Heart left ventricle (tissue), 16 donors: ENCODE data around the gene SUMO3. TPM values are rescaled to one million over a fixed set of nuclear protein-coding genes. Genes with fewer than 3 reads are reported as not detected.
A peak's percentile ranks its signal among the peaks of the same experiment; 100 is the strongest.

Experiments
- ATAC-seq, 4 donors: fragments of 200-7000 bp; cut with Tn5 transposase; one replicate each; pipeline ENCODE4 v1.9.1; 2020 to 2022; ENCODE audit warnings: moderate library complexity in 4 of 4, mild to moderate bottlenecking in 3 of 4, moderate number of reproducible peaks in 1 of 4
- DNase-seq, 5 donors: peaks; one replicate each; pipeline ENCODE4 v3.0.0-alpha.2; 2020
- H3K27ac ChIP-seq, 12 donors: fragments of 200-600 bp; sonication (generic) in 4 of 12; one replicate each; pipeline versions ENCODE4 v1.5.0 to v1.8.0; 2016 to 2022; ENCODE audit warnings: mild to moderate bottlenecking in 2 of 12
- H3K27me3 ChIP-seq, 9 donors: fragments of 200-600 bp; sonication (generic) in 2 of 9; one replicate each; pipeline versions ENCODE4 v1.5.1 to v1.8.0; 2016 to 2022; ENCODE audit warnings: mild to moderate bottlenecking in 3 of 9
- H3K36me3 ChIP-seq, 9 donors: fragments of 200-600 bp; sonication (generic) in 2 of 9; one replicate each; pipeline versions ENCODE4 v1.5.0 to v1.8.0; 2018 to 2022; ENCODE audit warnings: mild to moderate bottlenecking in 2 of 9
- H3K4me1 ChIP-seq, 12 donors: fragments of 200-600 bp; sonication (generic) in 4 of 12; one replicate each; pipeline versions ENCODE4 v1.5.0 to v1.8.0; 2016 to 2022; ENCODE audit warnings: mild to moderate bottlenecking in 3 of 12
- H3K4me3 ChIP-seq, 12 donors: fragments of 200-600 bp; sonication (generic) in 4 of 12; one replicate each; pipeline versions ENCODE4 v1.5.0 to v1.8.0; 2017 to 2022; ENCODE audit warnings: mild to moderate bottlenecking in 9 of 12, moderate library complexity in 4 of 12
- H3K9me3 ChIP-seq, 12 donors: fragments of 200-600 bp; sonication (generic) in 4 of 12; one replicate each; pipeline versions ENCODE4 v1.5.0 to v1.8.0; 2016 to 2022; ENCODE audit warnings: mild to moderate bottlenecking in 1 of 12
- CTCF ChIP-seq, 12 donors: fragments of 200-600 bp; sonication (generic) in 4 of 12; IDR thresholded peaks; one replicate each; pipeline versions ENCODE4 v1.5.0 to v1.8.0; 2018 to 2022; ENCODE audit warnings: antibody characterized with exemption in 12 of 12, mild to moderate bottlenecking in 5 of 12
- POLR2A ChIP-seq, 2 donors: fragments of 450-650 bp; IDR thresholded peaks; one replicate each; pipeline ENCODE4 v1.6.1; 2017; ENCODE audit warnings: antibody characterized with exemption in 2 of 2, mild to moderate bottlenecking in 2 of 2, moderate library complexity in 2 of 2
- WGBS, 4 donors: extraction: QIAGEN DNeasy Blood & Tissue Kit in 2 of 4; methylation state at CpG; one replicate each; pipeline versions ENCODE4 v1.1.5 to v1.1.7; 2013 to 2018; 5-methylcytosine and 5-hydroxymethylcytosine counted together
- intact Hi-C, 10 donors: fragments of 100-400 bp; cut with DNase I; formaldehyde crosslinking; loops; one replicate each; pipeline versions ENCODE4 v1.11.1 to v1.14.2; 2022
- polyA plus RNA-seq, 2 donors: library from polyadenylated mRNA; stranded (reverse); fragments of 200-250 nt; gene quantifications; one replicate each; pipeline ENCODE4 v1.2.3, GENCODE V29; 2013
- total RNA-seq, 9 donors: library from RNA; depleted of rRNA in 2 of 9; stranded (reverse); fragments of >200 nt in 2 of 9; fragmentation: NEBNext Ultra II Directional in 3 of 9; extraction: Animal tissue kit (Norgen Biotek cat#: 25700) in 3 of 9; gene quantifications; one replicate each; pipeline versions ENCODE4 v1.1.0 to v1.2.4, GENCODE V29; 2016 to 2023
- donor health status: ischemic (EF 13 %, LVEDD 7.1; RV severe dilation, severe dysfunction).
- donor health status: healthy with polysubstance abuse.
- donor health status: DM: no; HTN: yes; CAD: no.
- donor health status: DM: no; HTN: no; CAD: no.
- donor health status: ischemic (EF 25% LVEDD 6.9; RV normal size, moderate dysfunction).
- donor health status: ischemic (EF 25% LVEDD 5.7; RV mildly dilated, moderate dysfunction).
- donor health status: healthy.
- donor health status: DM: yes; HTN: yes; CAD: no.
- donor health status: ischemic (EF 35%, LVEDD 5.7; RV mildly dilated, moderate dysfunction).
- donor health status: nonischemic (EF 11% LVEDD 7.7; RV severe dilation, severe dysfunction).
- donor health status: DM: yes; HTN: yes; CAD: no.
- donor health status: PGD.
- donor health status: ischemic (EF 29% LVEDD 5.4; RV normal size, mild dysfunction).
- donor health status: nonischemic (EF 23%, LVEDD 6.1; RV moderate dilation, normal function).

SUMO3 gene
- total and polyA plus RNA-seq, 11 donors, result 22.0 to 108 (median 78.1) TPM

GRCh38 chr21:44854391-44854663 lies 36.5 kb upstream of the SUMO3 start:
- intact Hi-C loops, result loop anchor here in 2 of 10 donors (5.0 kb wide), 1 partner anchor 37 kb away; the partner anchor contains the start of gene SUMO3 (in 2 of the 2)
- no peak for DNase-seq
- H3K27me3 ChIP-seq, result no peaks in the 10 kb centered on the region

GRCh38 chr21:44853601-44854390 lies 35.9 kb upstream of the SUMO3 start:
- Histone ChIP-seq H3K27me3 (no peaks in the 10 kb centered on the region), H3K4me3 (no peak overlapping the region), H3K36me3 (peaks cover 0 to 100% (median 88%) of the 10 kb centered on the region in 9 donors), H3K9me3 (no peaks in the 10 kb centered on the region), H3K4me1 (peaks cover 0 to 51% (median 22%) of the 10 kb centered on the region in 12 donors), H3K27ac (peak overlapping the region in 7 of 12 donors; percentile 26 to 58 (median 42))
- TF ChIP-seq POLR2A (IDR thresholded peaks at IDR 0.05) (no peak), CTCF (IDR thresholded peaks at IDR 0.05) (no peak)
- 66 to 78% (median 73%) methylated on average over 31 to 34 of the region's 34 CpGs for WGBS, 4 donors
- DNase-seq (peak in 4 of 5 donors; percentile 48 to 77 (median 66)), ATAC-seq (peak; percentile 65 to 77 (median 72))
- intact Hi-C loops, result loop anchor here in 2 of 10 donors (5.0 kb wide), 1 partner anchor 36 kb away; the partner anchor contains the start of gene SUMO3 (in 2 of the 2)

More at GRCh38 chr21:44854391-44854663, 36.5 kb upstream of the SUMO3 start:
- peak overlapping the region in 6 of 12 donors; percentile 26 to 58 (median 44) for H3K27ac ChIP-seq
- no peak for ATAC-seq
- WGBS, 4 donors, result 85 to 91% (median 89%) methylated on average over 14 of the region's 14 CpGs
- peaks cover 0 to 100% (median 88%) of the 10 kb centered on the region in 9 donors for H3K36me3 ChIP-seq
- peaks cover 2 to 55% (median 24%) of the 10 kb centered on the region in 12 donors for H3K4me1 ChIP-seq
- H3K4me3 ChIP-seq, result no peak overlapping the region
- TF ChIP-seq CTCF (IDR thresholded peaks at IDR 0.05) (no peak), POLR2A (IDR thresholded peaks at IDR 0.05) (no peak)
- no peaks in the 10 kb centered on the region for H3K9me3 ChIP-seq

DNA sequence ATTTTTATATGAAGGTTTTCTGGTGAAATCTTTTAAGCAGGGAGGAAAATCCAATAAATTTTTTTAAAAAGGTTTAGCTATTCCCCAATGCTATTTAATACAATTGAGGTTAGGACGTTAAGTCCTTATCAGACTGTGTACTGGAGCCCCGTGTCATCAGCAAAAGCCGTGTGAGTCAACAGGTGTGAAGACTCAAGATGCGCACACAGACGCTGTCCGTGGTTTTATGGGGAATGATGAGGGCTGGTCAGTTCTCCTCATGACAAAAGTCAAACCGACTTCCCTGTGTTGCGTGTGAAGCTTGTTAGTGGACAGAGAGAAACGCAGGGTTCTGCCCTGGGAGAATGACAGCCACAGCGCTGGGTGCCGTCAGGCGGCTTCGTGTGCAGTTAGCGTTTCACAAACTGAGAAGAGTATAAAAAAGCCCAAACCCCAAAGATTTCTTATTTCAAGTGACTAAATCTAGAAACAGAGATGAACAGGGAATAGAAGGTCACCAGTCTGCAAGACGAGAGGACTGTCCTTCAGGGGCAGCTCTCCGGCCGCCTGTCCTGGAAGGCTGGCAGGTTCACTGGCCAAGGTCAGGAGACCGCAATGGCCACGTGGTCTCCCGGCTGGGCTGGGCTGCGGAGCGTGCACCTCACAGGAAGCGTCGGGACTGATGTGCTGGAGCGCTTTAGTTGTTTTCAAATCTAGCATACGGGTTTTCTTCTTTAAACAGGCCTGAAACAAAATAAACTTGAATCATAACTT lies 33.2 kb upstream of the SUMO3 start:
- DNase-seq, result no peak
- intact Hi-C loops, result loop anchor here in 2 of 10 donors (5.0 kb wide), 1 partner anchor 34 kb away; the partner anchor contains the start of gene SUMO3 (in 2 of the 2)
- Histone ChIP-seq H3K4me1 (peaks cover 0 to 57% (median 24%) of the 10 kb centered on the region in 12 donors), H3K27ac (peak overlapping the region in 2 of 12 donors; percentile 20 to 39), H3K4me3 (no peak overlapping the region), H3K27me3 (no peaks in the 10 kb centered on the region), H3K9me3 (no peaks in the 10 kb centered on the region), H3K36me3 (peaks cover 0 to 81% (median 65%) of the 10 kb centered on the region in 9 donors)
- TF ChIP-seq CTCF (IDR thresholded peaks at IDR 0.05) (no peak), POLR2A (IDR thresholded peaks at IDR 0.05) (no peak)
- ATAC-seq, result no peak
- WGBS, 4 donors, result 70 to 84% (median 78%) methylated on average over 26 of the region's 26 CpGs
